Measurements from ENCODE around the gene RBM48.

DNA sequence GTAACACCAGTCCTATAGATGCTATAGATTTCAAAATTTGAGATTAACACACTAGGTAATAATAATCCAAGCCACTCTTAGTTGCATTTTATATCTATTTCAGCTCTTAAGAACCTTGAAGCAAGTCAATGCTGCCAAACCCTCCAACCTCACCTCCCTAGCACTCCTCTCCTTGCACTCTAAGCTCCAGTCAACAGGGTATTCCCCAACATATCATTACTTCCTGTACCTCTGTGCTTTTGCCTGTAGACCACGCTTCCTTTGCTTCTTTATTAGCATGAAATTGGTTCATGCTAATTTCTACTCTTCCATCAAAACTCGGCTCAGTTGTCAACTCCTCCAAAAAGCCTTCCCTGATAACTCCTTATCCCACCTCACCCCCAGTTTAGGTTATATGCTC is 24.8 kb upstream of the RBM48 start:
- TF ChIP-seq, protein P1, sequence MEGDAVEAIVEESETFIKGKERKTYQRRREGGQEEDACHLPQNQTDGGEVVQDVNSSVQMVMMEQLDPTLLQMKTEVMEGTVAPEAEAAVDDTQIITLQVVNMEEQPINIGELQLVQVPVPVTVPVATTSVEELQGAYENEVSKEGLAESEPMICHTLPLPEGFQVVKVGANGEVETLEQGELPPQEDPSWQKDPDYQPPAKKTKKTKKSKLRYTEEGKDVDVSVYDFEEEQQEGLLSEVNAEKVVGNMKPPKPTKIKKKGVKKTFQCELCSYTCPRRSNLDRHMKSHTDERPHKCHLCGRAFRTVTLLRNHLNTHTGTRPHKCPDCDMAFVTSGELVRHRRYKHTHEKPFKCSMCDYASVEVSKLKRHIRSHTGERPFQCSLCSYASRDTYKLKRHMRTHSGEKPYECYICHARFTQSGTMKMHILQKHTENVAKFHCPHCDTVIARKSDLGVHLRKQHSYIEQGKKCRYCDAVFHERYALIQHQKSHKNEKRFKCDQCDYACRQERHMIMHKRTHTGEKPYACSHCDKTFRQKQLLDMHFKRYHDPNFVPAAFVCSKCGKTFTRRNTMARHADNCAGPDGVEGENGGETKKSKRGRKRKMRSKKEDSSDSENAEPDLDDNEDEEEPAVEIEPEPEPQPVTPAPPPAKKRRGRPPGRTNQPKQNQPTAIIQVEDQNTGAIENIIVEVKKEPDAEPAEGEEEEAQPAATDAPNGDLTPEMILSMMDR (IDR thresholded peaks at IDR 0.05) = no peak
- no peak for TF ChIP-seq POLR2AphosphoS5 (IDR thresholded peaks at IDR 0.05)
